Measurements from ENCODE around the gene ARL2.

DNA sequence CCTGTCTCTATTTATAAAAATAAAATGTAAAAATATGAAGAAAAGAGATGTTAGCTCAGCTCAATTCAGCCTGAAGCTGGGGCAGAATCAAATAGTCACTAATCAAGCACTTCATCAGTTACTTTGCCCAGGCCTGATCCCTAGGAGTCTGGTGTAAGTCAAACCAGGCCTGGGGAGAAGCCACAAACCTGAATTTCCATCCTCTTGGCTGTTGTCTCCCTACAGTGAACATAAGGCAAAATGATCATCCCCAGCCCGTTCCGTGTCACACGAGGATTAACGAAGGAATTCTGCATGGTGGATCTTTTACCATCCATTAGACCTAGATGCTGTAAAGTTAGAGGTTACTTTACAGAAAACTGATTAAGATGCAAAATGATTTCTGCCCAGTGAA lies 50.9 kb downstream of the ARL2 start:
- TF ChIP-seq ATF1 (CRISPR knock-in tag; IDR thresholded peaks at IDR 0.05) (no peak), TCF7 (CRISPR knock-in tag; IDR thresholded peaks at IDR 0.05; ENCODE audit: low read depth) (no peak), JUN (CRISPR knock-in tag; IDR thresholded peaks at IDR 0.05) (no peak), NR2C2 (CRISPR knock-in tag; IDR thresholded peaks at IDR 0.05) (no peak)
- TF ChIP-seq, protein P1, sequence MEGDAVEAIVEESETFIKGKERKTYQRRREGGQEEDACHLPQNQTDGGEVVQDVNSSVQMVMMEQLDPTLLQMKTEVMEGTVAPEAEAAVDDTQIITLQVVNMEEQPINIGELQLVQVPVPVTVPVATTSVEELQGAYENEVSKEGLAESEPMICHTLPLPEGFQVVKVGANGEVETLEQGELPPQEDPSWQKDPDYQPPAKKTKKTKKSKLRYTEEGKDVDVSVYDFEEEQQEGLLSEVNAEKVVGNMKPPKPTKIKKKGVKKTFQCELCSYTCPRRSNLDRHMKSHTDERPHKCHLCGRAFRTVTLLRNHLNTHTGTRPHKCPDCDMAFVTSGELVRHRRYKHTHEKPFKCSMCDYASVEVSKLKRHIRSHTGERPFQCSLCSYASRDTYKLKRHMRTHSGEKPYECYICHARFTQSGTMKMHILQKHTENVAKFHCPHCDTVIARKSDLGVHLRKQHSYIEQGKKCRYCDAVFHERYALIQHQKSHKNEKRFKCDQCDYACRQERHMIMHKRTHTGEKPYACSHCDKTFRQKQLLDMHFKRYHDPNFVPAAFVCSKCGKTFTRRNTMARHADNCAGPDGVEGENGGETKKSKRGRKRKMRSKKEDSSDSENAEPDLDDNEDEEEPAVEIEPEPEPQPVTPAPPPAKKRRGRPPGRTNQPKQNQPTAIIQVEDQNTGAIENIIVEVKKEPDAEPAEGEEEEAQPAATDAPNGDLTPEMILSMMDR (IDR thresholded peaks at IDR 0.05) = no peak
- TF ChIP-seq, protein P2, sequence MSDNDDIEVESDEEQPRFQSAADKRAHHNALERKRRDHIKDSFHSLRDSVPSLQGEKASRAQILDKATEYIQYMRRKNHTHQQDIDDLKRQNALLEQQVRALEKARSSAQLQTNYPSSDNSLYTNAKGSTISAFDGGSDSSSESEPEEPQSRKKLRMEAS (CRISPR knock-in tag; IDR thresholded peaks at IDR 0.05) = no peak
- TF ChIP-seq, protein P3, sequence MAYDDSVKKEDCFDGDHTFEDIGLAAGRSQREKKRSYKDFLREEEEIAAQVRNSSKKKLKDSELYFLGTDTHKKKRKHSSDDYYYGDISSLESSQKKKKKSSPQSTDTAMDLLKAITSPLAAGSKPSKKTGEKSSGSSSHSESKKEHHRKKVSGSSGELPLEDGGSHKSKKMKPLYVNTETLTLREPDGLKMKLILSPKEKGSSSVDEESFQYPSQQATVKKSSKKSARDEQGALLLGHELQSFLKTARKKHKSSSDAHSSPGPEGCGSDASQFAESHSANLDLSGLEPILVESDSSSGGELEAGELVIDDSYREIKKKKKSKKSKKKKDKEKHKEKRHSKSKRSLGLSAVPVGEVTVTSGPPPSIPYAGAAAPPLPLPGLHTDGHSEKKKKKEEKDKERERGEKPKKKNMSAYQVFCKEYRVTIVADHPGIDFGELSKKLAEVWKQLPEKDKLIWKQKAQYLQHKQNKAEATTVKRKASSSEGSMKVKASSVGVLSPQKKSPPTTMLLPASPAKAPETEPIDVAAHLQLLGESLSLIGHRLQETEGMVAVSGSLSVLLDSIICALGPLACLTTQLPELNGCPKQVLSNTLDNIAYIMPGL (CRISPR knock-in tag; IDR thresholded peaks at IDR 0.05) = no peak
- TF ChIP-seq, protein P4, sequence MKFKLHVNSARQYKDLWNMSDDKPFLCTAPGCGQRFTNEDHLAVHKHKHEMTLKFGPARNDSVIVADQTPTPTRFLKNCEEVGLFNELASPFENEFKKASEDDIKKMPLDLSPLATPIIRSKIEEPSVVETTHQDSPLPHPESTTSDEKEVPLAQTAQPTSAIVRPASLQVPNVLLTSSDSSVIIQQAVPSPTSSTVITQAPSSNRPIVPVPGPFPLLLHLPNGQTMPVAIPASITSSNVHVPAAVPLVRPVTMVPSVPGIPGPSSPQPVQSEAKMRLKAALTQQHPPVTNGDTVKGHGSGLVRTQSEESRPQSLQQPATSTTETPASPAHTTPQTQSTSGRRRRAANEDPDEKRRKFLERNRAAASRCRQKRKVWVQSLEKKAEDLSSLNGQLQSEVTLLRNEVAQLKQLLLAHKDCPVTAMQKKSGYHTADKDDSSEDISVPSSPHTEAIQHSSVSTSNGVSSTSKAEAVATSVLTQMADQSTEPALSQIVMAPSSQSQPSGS (CRISPR knock-in tag; IDR thresholded peaks at IDR 0.05; ENCODE audit: borderline replicate concordance, low read depth) = no peak
- TF ChIP-seq, protein P5, sequence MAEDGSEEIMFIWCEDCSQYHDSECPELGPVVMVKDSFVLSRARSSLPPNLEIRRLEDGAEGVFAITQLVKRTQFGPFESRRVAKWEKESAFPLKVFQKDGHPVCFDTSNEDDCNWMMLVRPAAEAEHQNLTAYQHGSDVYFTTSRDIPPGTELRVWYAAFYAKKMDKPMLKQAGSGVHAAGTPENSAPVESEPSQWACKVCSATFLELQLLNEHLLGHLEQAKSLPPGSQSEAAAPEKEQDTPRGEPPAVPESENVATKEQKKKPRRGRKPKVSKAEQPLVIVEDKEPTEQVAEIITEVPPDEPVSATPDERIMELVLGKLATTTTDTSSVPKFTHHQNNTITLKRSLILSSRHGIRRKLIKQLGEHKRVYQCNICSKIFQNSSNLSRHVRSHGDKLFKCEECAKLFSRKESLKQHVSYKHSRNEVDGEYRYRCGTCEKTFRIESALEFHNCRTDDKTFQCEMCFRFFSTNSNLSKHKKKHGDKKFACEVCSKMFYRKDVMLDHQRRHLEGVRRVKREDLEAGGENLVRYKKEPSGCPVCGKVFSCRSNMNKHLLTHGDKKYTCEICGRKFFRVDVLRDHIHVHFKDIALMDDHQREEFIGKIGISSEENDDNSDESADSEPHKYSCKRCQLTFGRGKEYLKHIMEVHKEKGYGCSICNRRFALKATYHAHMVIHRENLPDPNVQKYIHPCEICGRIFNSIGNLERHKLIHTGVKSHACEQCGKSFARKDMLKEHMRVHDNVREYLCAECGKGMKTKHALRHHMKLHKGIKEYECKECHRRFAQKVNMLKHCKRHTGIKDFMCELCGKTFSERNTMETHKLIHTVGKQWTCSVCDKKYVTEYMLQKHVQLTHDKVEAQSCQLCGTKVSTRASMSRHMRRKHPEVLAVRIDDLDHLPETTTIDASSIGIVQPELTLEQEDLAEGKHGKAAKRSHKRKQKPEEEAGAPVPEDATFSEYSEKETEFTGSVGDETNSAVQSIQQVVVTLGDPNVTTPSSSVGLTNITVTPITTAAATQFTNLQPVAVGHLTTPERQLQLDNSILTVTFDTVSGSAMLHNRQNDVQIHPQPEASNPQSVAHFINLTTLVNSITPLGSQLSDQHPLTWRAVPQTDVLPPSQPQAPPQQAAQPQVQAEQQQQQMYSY (CRISPR knock-in tag; IDR thresholded peaks at IDR 0.05) = no peak

All from WTC11 (cell line).